ENCODE data around the gene HID1. TPM values are rescaled to one million over a fixed set of nuclear protein-coding genes. Genes with fewer than 3 reads are reported as not detected.

The HID1 gene, protein sequence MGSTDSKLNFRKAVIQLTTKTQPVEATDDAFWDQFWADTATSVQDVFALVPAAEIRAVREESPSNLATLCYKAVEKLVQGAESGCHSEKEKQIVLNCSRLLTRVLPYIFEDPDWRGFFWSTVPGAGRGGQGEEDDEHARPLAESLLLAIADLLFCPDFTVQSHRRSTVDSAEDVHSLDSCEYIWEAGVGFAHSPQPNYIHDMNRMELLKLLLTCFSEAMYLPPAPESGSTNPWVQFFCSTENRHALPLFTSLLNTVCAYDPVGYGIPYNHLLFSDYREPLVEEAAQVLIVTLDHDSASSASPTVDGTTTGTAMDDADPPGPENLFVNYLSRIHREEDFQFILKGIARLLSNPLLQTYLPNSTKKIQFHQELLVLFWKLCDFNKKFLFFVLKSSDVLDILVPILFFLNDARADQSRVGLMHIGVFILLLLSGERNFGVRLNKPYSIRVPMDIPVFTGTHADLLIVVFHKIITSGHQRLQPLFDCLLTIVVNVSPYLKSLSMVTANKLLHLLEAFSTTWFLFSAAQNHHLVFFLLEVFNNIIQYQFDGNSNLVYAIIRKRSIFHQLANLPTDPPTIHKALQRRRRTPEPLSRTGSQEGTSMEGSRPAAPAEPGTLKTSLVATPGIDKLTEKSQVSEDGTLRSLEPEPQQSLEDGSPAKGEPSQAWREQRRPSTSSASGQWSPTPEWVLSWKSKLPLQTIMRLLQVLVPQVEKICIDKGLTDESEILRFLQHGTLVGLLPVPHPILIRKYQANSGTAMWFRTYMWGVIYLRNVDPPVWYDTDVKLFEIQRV
- 38.4 and 39.8 TPM in 2 replicates for total RNA-seq

GRCh38 chr17:74972107-74972972, at the start of gene HID1:
TSS of gene HID1 (minus strand) at chr17:74972759. CDS start at chr17:74972656, 103 bp downstream.

GRCh38 chr17:75012346-75013091, 40.0 kb upstream of the HID1 start, which contains the start of gene MRPL58:
TSS of gene MRPL58 (plus strand) at chr17:75012670. CDS start at chr17:75012687, 17 bp downstream.

GRCh38 chr17:74987418-74987908, 14.9 kb upstream of the HID1 start, which contains the start of gene CDR2L:
TSS of gene CDR2L (plus strand) at chr17:74987632. CDS start at chr17:74988044, 412 bp downstream.

DNA sequence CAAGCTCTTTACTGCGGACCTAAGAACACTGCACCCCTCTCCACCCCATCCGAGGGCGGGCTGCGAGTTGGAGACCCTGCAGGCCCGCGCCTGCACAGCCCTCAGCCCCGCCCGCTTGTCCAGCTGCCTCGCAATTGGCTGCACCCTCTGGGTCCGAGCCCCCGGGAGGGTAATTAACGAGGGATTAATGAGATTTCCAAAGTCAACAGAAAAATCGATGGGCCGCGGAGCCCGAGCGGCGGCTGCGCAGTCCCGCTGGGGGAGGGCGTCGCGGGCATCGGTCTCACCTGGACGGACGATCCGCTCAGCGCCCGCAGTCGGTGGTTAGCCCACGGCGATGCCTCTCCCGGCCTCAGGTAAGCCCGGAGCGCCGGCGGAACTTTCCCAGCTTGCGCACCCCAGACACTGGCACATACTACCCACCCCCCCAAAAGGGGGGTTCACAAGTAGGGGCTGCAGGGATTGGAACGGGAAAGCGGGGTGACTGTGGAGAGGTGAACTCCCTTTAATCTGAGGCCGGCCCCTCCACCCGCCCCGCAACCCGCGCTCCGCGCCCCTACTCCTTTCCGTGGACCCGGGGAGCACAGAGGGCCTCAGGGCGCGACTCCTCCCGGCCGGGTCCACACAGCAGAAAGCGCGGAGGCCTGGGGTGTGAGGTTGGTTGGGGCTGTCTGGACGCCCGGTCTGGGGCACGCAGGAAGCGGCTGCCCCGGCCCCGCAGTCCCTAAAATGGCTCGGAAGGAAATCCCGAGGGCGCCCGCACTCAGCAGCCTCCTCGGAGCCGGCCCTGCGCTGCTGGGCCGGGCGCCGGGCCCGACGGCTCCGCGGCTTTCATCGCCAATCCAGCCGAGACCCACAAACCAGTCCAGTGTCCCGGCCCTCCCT, 36.7 kb downstream of the HID1 start, which contains the start of gene OTOP3:
Gene OTOP3, plus strand, starts transcription at position 314 of the 885 bp plus-strand sequence. Its CDS starts 24 bp downstream, at position 338.

GRCh38 chr17:74924250-74924948, 48.2 kb downstream of the HID1 start, which contains the start of gene OTOP2:
TSS of gene OTOP2 (plus strand) at chr17:74924273. CDS start at chr17:74924633, 360 bp downstream.

GRCh38 chr17:74922694-74923537, 49.6 kb downstream of the HID1 start, which contains the start of gene USH1G:
TSS of gene USH1G (minus strand) at chr17:74923255. CDS start at chr17:74923073, 182 bp downstream.

Other genes starting within 250 kb of the HID1 start
- gene RAB37, start 235.5 kb downstream of the HID1 start, total RNA-seq = 0.33 and 0.67 TPM in 2 replicates
- 13.7 and 17.0 TPM in 2 replicates for gene NHERF1, start 224.1 kb downstream of the HID1 start, total RNA-seq
- 33.3 and 34.8 TPM in 2 replicates for gene NAT9, start 196.4 kb downstream of the HID1 start, total RNA-seq
- 0.19 TPM in 1 of 2 replicates, not detected in the other for gene GRIN2C, start 112.9 kb downstream of the HID1 start, total RNA-seq
- 40.4 and 43.8 TPM in 2 replicates for gene FDXR, start 99.8 kb downstream of the HID1 start, total RNA-seq
- not detected in 2 replicates for gene FADS6, start 79.1 kb downstream of the HID1 start, total RNA-seq
- gene USH1G, start 49.5 kb downstream of the HID1 start, total RNA-seq = not detected in 2 replicates
- gene OTOP2, start 48.5 kb downstream of the HID1 start, total RNA-seq = not detected in 2 replicates
- not detected in 2 replicates for gene OTOP3, start 36.9 kb downstream of the HID1 start, total RNA-seq
- gene CDR2L, start 14.9 kb upstream of the HID1 start, total RNA-seq = 26.1 and 27.1 TPM in 2 replicates
- 27.8 and 36.3 TPM in 2 replicates for gene MRPL58, start 39.9 kb upstream of the HID1 start, total RNA-seq
- gene ATP5PD, start 74.2 kb upstream of the HID1 start, total RNA-seq = 221 and 231 TPM in 2 replicates
- gene KCTD2, start 74.5 kb upstream of the HID1 start, total RNA-seq = 17.3 and 19.7 TPM in 2 replicates
- 12.0 and 23.8 TPM in 2 replicates for gene SLC16A5, start 115.2 kb upstream of the HID1 start, total RNA-seq
- gene ARMC7, start 137.2 kb upstream of the HID1 start, total RNA-seq = 4.1 and 4.6 TPM in 2 replicates
- 31.2 and 38.9 TPM in 2 replicates for gene NT5C, start 159.0 kb upstream of the HID1 start, total RNA-seq
- gene JPT1, start 181.8 kb upstream of the HID1 start, total RNA-seq = 264 and 322 TPM in 2 replicates
- 96.8 and 106 TPM in 2 replicates for gene SUMO2, start 210.2 kb upstream of the HID1 start, total RNA-seq
- gene NUP85, start 232.9 kb upstream of the HID1 start, total RNA-seq = 39.8 and 59.0 TPM in 2 replicates

Measured in vein endothelial cell (primary cell).